B cell (primary cell): Measurements from ENCODE around the gene COLQ. TPM values are rescaled to one million over a fixed set of nuclear protein-coding genes. Genes with fewer than 3 reads are reported as not detected.

Experiments
- ATAC-seq: fragments of 200-7000 bp; cut with Tn5 transposase; one replicate; pipeline ENCODE4 v1.10.0; 2021; ENCODE audit warnings: low read depth, mild to moderate bottlenecking, moderate number of reproducible peaks, moderate library complexity
- CTCF ChIA-PET: fragments of 350-600 bp; sonication (Branson Sonifier 250); formaldehyde crosslinking; loops from one replicate; lab custom pipeline; 2021; ENCODE audit warnings: antibody characterized with exemption, inconsistent platforms; lab: Charles Lee
- POLR2A ChIA-PET: fragments of 350-600 bp; sonication (Branson Sonifier 250); formaldehyde crosslinking; loops from one replicate; lab custom pipeline; 2021; ENCODE audit warnings: antibody characterized with exemption; lab: Charles Lee
- DNase-seq: peaks from one replicate; pipeline ENCODE4 v3.0.0; 2013
- H2AFZ ChIP-seq: 2 replicates; pipeline ENCODE4 v1.6.1; 2012; ENCODE audit warnings: mild to moderate bottlenecking, low read depth, low read length; ENCODE audit not compliant: insufficient read depth, poor library complexity, severe bottlenecking
- H3K27ac ChIP-seq, 2 donors: 1 replicate in 1 of 2; 2 replicates in 1 of 2; pipeline ENCODE4 v1.5.1; 2012 to 2013; ENCODE audit warnings: low read length in 2 of 2, mild to moderate bottlenecking in 2 of 2, moderate library complexity in 1 of 2
- H3K27me3 ChIP-seq, 4 experiments: fragments of 200-600 bp in 1 of 4; sonication (generic) in 1 of 4; replicated peaks in 1 of 4; 1 replicate in 2 of 4; 2 replicates in 2 of 4; pipeline versions ENCODE4 v1.6.1 to v1.7.0; 2013 to 2016; ENCODE audit warnings: low read length in 3 of 4, mild to moderate bottlenecking in 2 of 4, mixed read lengths in 1 of 4, moderate library complexity in 1 of 4; ENCODE audit not compliant: insufficient read depth in 4 of 4, control insufficient read depth in 3 of 4; ENCODE audit errors: control extremely low read depth in 1 of 4
- H3K36me3 ChIP-seq, 2 experiments: replicated peaks in 1 of 2; 1 replicate in 1 of 2; 2 replicates in 1 of 2; pipeline versions ENCODE4 v1.6.1 to v1.7.1; 2013; ENCODE audit warnings: low read length in 1 of 2; ENCODE audit not compliant: insufficient read depth in 2 of 2, control insufficient read depth in 1 of 2; ENCODE audit errors: control extremely low read depth in 1 of 2, extremely low read depth in 1 of 2
- H3K4me1 ChIP-seq, 2 donors: fragments of 200-600 bp in 1 of 2; sonication (generic) in 1 of 2; 1 replicate in 1 of 2; 2 replicates in 1 of 2; pipeline versions ENCODE4 v1.5.1 to v1.6.1; 2013 to 2017; ENCODE audit warnings: low read length in 2 of 2; ENCODE audit not compliant: control insufficient read depth in 2 of 2, insufficient read depth in 2 of 2
- H3K4me2 ChIP-seq: replicated peaks from 2 replicates; pipeline ENCODE3; 2012; ENCODE audit warnings: mild to moderate bottlenecking, low read depth, low read length; ENCODE audit not compliant: poor library complexity, severe bottlenecking
- H3K4me3 ChIP-seq, 5 experiments: fragments of 200-600 bp in 1 of 5; sonication (generic) in 1 of 5; 1 replicate in 3 of 5; 2 replicates in 2 of 5; pipeline versions ENCODE4 v1.5.1 to v1.7.0; 2011 to 2016; ENCODE audit warnings: low read length in 4 of 5, mild to moderate bottlenecking in 4 of 5, low read depth in 2 of 5, control low read depth in 1 of 5, moderate library complexity in 1 of 5; ENCODE audit not compliant: insufficient read depth in 1 of 5; ENCODE audit errors: control extremely low read depth in 1 of 5, extremely low read depth in 1 of 5
- H3K79me2 ChIP-seq: fragments of 200-600 bp; sonication (generic); one replicate; pipeline ENCODE4 v1.6.0; 2016; ENCODE audit warnings: low read length; ENCODE audit not compliant: control insufficient read depth, insufficient read depth
- H3K9ac ChIP-seq: fragments of 200-600 bp; sonication (generic); 2 replicates; pipeline ENCODE4 v1.6.1; 2017; ENCODE audit warnings: mild to moderate bottlenecking, low read length, moderate library complexity
- H3K9me3 ChIP-seq, 3 donors: one replicate each; pipeline versions ENCODE4 v1.6.1 to v1.7.1; 2013; ENCODE audit warnings: low read length in 2 of 3; ENCODE audit not compliant: control insufficient read depth in 2 of 3, insufficient read depth in 1 of 3; ENCODE audit errors: control extremely low read depth in 1 of 3
- H4K20me1 ChIP-seq: 2 replicates; pipeline ENCODE4 v1.6.0; 2012; ENCODE audit warnings: mild to moderate bottlenecking, low read length; ENCODE audit not compliant: insufficient read depth, control insufficient read depth, poor library complexity, severe bottlenecking
- H3K27ac Mint-ChIP-seq: one replicate; pipeline ENCODE4 v1.8.0; 2021; ENCODE audit warnings: mixed read lengths
- H3K27me3 Mint-ChIP-seq: one replicate; pipeline ENCODE4 v1.8.0; 2021; ENCODE audit warnings: mixed read lengths
- H3K4me1 Mint-ChIP-seq: one replicate; pipeline ENCODE4 v1.8.0; 2021; ENCODE audit warnings: mixed read lengths
- H3K4me3 Mint-ChIP-seq: one replicate; pipeline ENCODE4 v1.8.0; 2021; ENCODE audit warnings: mixed read lengths
- H3K9me3 Mint-ChIP-seq: one replicate; pipeline ENCODE4 v1.8.0; 2022; ENCODE audit warnings: mixed read lengths; ENCODE audit not compliant: insufficient read depth
- CTCF ChIP-seq: fragments of 200-600 bp; IDR thresholded peaks from one replicate; pipeline ENCODE4 v1.8.0; 2022; ENCODE audit warnings: antibody characterized with exemption, mild to moderate bottlenecking
- EZH2 ChIP-seq: IDR thresholded peaks from 2 replicates; pipeline ENCODE4 v1.6.1; 2012; ENCODE audit warnings: borderline replicate concordance, low read depth, mild to moderate bottlenecking, moderate library complexity, low read length; ENCODE audit not compliant: insufficient read depth, poor library complexity, severe bottlenecking
- WGBS: methylation state at CpG from one replicate; pipeline ENCODE4 v1.1.5; 2013; ENCODE audit warnings: missing lambda C conversion rate; ENCODE audit not compliant: insufficient coverage; 5-methylcytosine and 5-hydroxymethylcytosine counted together
- intact Hi-C: fragments of 100-400 bp; cut with micrococcal nuclease; formaldehyde crosslinking; loops from one replicate; pipeline ENCODE4 v1.10.0; 2022
- polyA plus RNA-seq: library from polyadenylated mRNA; depleted of rRNA; stranded (reverse); fragments of >200 nt; gene quantifications from 2 replicates; pipeline ENCODE4 v1.2.3, GENCODE V29; 2012
- total RNA-seq, 2 donors: library from RNA; stranded (reverse); fragments of 120-200 nt in 1 of 2; gene quantifications; 1 replicate in 1 of 2; 2 replicates in 1 of 2; pipeline versions ENCODE4 v1.2.3 to v1.2.4, GENCODE V29; 2013 to 2022

Gene COLQ
- total and polyA plus RNA-seq, 2 donors (not counting 1 experiment from before 2014, with no cell fraction given) = 1.9 to 2.5 TPM

- H3K36me3 ChIP-seq = no peaks in the 10 kb centered on the region
- no peak overlapping the region for H2AFZ ChIP-seq
- H3K9me3 ChIP-seq = no peaks in the 10 kb centered on the region
- CTCF ChIA-PET = no interaction called here
- H3K4me2 ChIP-seq = no peak overlapping the region
- no peaks in the 10 kb centered on the region for H4K20me1 ChIP-seq
- 89% methylated on average over 3 of the region's 6 CpGs for WGBS
- POLR2A ChIA-PET = no interaction called here
- DNase-seq = no peak
- ATAC-seq = no peak
- H3K4me1 Mint-ChIP-seq = no peaks in the 10 kb centered on the region
- H3K27ac Mint-ChIP-seq = no peak overlapping the region
- no peaks in the 10 kb centered on the region for H3K27me3 Mint-ChIP-seq
- no peak overlapping the region for H3K27ac ChIP-seq
- H3K4me3 Mint-ChIP-seq = no peak overlapping the region
- no peaks in the 10 kb centered on the region for H3K27me3 ChIP-seq
- H3K4me3 ChIP-seq = no peak overlapping the region
- TF ChIP-seq EZH2 = no peak
- no peak for TF ChIP-seq CTCF
- H3K79me2 ChIP-seq = no peaks in the 10 kb centered on the region
- no peak overlapping the region for H3K9ac ChIP-seq
- no peaks in the 10 kb centered on the region for H3K9me3 Mint-ChIP-seq
- no peaks in the 10 kb centered on the region for H3K4me1 ChIP-seq
- intact Hi-C loops = no loop called here
Measured at GRCh38 chr3:15465876-15466585, 55.5 kb downstream of the COLQ start.

DNA sequence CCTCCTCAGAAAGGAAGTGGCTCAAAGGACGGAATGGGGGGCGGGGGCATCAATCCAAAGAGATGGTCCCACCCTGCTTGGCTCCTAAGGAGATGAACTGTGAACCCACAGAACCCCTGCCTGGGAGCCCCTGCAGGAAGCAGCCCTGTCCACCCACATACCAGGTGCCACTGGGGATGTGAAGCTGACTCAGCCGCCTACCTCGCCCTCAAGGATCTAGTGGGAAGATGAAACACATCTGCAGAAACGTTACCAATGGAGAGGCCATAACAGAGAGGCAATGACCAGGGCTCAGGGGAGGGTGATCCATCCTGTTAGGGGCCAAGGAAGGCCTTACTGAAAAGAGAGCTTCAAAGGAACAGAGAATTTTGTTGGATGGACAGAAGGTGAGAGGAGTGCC, 59.1 kb downstream of the COLQ start:
- no peaks in the 10 kb centered on the region for H3K27me3 ChIP-seq
- no peaks in the 10 kb centered on the region for H3K9me3 ChIP-seq
- H3K4me3 Mint-ChIP-seq = no peak overlapping the region
- no peaks in the 10 kb centered on the region for H3K79me2 ChIP-seq
- H3K27me3 Mint-ChIP-seq = no peaks in the 10 kb centered on the region
- no peak overlapping the region for H3K27ac ChIP-seq
- H2AFZ ChIP-seq = no peak overlapping the region
- no peak overlapping the region for H3K4me3 ChIP-seq
- H3K9ac ChIP-seq = no peak overlapping the region
- H3K4me1 ChIP-seq = no peaks in the 10 kb centered on the region
- TF ChIP-seq CTCF (no peak), EZH2 (no peak)
- ChIA-PET CTCF (no interaction called here), POLR2A (no interaction called here)
- DNase-seq (no peak), ATAC-seq (no peak)
- intact Hi-C loops = no loop called here
- H3K9me3 Mint-ChIP-seq = no peaks in the 10 kb centered on the region
- no peak overlapping the region for H3K4me2 ChIP-seq
- no peaks in the 10 kb centered on the region for H3K36me3 ChIP-seq
- no peaks in the 10 kb centered on the region for H3K4me1 Mint-ChIP-seq
- no peak overlapping the region for H3K27ac Mint-ChIP-seq
- 58% methylated on average over 5 of the region's 5 CpGs for WGBS
- H4K20me1 ChIP-seq = no peaks in the 10 kb centered on the region
